Type B pancreatic cell (in vitro differentiated cells): ENCODE data around the gene DGKI. TPM values are rescaled to one million over a fixed set of nuclear protein-coding genes. Genes with fewer than 3 reads are reported as not detected.
"Not testable (repeated sequence)": the region's sequence is repeated elsewhere in the genome, so short reads cannot be mapped to it uniquely, and the experiment has no call there.

ENCODE experiments used
- DNase-seq: peaks from one replicate; pipeline ENCODE4 v3.0.0; 2021; ENCODE audit warnings: mixed read lengths; ENCODE audit not compliant: unreplicated experiment; ENCODE audit errors: extremely low spot score
- H3K27ac Mint-ChIP-seq: 2 replicates; pipeline ENCODE4 v1.8.0; 2021; ENCODE audit warnings: mild to moderate bottlenecking, mixed read lengths
- H3K27me3 Mint-ChIP-seq: 2 replicates; pipeline ENCODE4 v1.8.0; 2021; ENCODE audit warnings: mixed read lengths
- H3K36me3 Mint-ChIP-seq: 2 replicates; pipeline ENCODE4 v1.8.0; 2021; ENCODE audit warnings: mixed read lengths
- H3K4me1 Mint-ChIP-seq: one replicate; pipeline ENCODE4 v1.8.0; 2021; ENCODE audit warnings: mixed read lengths; ENCODE audit not compliant: unreplicated experiment
- H3K4me3 Mint-ChIP-seq: 2 replicates; pipeline ENCODE4 v1.8.0; 2021; ENCODE audit warnings: mild to moderate bottlenecking, mixed read lengths
- H3K9me3 Mint-ChIP-seq: 2 replicates; pipeline ENCODE4 v1.8.0; 2021; ENCODE audit warnings: mixed read lengths
- total RNA-seq: library from RNA; stranded (reverse); gene quantifications from 2 replicates; pipeline ENCODE4 v1.2.1, GENCODE V29; 2021; ENCODE audit warnings: low replicate concordance
- TF ChIP-seq, protein P1 (sequence below): fragments of 200-600 bp; sonication (generic); conservative IDR thresholded peaks from 2 replicates; pipeline ENCODE4 v1.5.0; 2021; ENCODE audit warnings: antibody characterized with exemption, mild to moderate bottlenecking

Gene DGKI
- total RNA-seq, 1 donor from 2014 or later: 2.8 TPM

DNA sequence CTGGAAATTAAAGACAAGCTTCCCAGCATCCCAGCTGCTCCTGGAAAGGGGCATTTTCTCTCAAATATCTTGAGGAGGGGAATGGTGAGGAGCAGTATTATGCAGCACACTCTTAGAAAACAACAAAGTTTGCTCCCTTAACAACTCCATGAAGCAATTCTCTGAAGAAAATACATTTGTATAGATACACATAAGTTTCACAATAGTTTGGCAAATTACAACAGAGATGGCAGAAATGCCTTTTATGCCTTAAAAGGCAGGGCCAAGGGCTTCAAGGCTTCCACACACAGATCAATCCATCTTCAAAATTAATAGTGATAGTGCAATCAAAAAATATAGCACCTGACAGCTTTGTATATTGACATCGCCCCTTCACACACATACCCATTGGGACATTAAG, 12.2 kb downstream of the DGKI start:
- Mint-ChIP-seq H3K36me3 (peaks cover 5% of the 10 kb centered on the region), H3K4me3 (no peak overlapping the region), H3K27ac (no peak overlapping the region), H3K9me3 (peaks cover 12% of the 10 kb centered on the region), H3K4me1 (no peaks in the 10 kb centered on the region), H3K27me3 (peaks cover 8% of the 10 kb centered on the region)
- TF ChIP-seq, protein P1, sequence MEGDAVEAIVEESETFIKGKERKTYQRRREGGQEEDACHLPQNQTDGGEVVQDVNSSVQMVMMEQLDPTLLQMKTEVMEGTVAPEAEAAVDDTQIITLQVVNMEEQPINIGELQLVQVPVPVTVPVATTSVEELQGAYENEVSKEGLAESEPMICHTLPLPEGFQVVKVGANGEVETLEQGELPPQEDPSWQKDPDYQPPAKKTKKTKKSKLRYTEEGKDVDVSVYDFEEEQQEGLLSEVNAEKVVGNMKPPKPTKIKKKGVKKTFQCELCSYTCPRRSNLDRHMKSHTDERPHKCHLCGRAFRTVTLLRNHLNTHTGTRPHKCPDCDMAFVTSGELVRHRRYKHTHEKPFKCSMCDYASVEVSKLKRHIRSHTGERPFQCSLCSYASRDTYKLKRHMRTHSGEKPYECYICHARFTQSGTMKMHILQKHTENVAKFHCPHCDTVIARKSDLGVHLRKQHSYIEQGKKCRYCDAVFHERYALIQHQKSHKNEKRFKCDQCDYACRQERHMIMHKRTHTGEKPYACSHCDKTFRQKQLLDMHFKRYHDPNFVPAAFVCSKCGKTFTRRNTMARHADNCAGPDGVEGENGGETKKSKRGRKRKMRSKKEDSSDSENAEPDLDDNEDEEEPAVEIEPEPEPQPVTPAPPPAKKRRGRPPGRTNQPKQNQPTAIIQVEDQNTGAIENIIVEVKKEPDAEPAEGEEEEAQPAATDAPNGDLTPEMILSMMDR: no peak
- DNase-seq: no peak

DNA sequence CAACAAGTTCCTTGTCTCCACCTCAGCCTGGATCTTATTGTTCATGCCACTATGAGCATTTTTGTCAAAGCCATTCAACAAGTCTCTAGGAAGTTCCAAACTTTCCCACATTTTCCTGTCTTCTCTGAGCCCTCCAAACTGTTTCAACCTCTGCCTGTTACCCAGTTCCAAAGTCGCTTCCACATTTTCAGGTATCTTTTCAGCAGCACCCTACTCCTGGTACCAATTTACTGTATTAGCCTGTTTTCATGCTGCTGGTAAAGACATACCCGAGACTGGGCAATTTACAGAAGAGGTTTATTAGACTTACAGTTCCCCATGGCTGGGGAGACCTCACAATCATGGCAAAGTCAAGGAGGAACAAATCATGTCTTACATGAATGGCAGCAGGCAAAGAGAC, 13.8 kb downstream of the DGKI start:
- not testable (repeated sequence) for DNase-seq, H3K27me3 Mint-ChIP-seq, H3K27ac Mint-ChIP-seq, H3K36me3 Mint-ChIP-seq, H3K4me1 Mint-ChIP-seq, H3K4me3 Mint-ChIP-seq
- H3K9me3 Mint-ChIP-seq: peaks cover 12% of the 10 kb centered on the region

DNA sequence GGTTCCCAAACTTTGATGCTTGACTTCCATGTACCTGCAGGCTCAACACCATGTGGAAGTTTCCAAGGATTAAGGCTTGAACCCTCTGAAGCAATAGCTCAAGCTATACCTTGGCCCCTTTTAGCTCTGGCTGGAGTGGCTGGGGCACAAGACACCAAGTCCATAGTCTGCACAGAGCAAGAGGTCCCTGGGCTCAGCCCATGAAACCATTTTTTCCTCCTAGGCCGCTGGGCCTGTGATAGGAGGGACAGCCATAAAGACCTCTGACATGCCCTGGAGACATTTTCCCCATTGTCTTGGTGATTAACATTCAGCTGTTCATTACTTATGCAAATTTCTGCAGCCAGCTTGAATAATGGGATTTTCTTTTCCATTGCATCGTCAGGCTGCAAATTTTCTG, 14.4 kb downstream of the DGKI start:
- no peak overlapping the region for H3K4me3 Mint-ChIP-seq
- peaks cover 8% of the 10 kb centered on the region for H3K27me3 Mint-ChIP-seq
- TF ChIP-seq, protein P1: no peak
- H3K27ac Mint-ChIP-seq: no peak overlapping the region
- no peak for DNase-seq
- peaks cover 5% of the 10 kb centered on the region for H3K36me3 Mint-ChIP-seq
- H3K9me3 Mint-ChIP-seq: peaks cover 12% of the 10 kb centered on the region
- H3K4me1 Mint-ChIP-seq: no peaks in the 10 kb centered on the region

DNA sequence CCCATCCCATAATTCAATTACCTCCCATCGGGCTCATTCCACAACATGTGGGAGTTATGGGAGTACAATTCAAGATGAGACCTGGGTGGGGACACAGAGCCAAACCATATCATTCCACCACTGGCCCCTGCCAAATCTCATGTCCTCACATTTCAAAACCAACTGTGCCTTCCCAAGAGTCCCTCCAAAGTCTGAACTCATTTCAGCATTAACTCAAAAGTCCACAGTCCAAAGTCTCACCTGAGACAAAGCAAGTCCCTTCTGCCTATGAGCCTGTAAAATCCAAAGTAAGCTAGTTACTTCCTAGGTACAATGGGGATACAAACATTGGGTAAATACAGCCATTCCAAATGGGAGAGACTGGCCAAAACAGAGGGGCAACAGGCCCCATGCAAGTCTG, 15.2 kb downstream of the DGKI start:
- peaks cover 12% of the 10 kb centered on the region for H3K9me3 Mint-ChIP-seq
- not testable (repeated sequence) for H3K27ac Mint-ChIP-seq, H3K4me1 Mint-ChIP-seq, H3K4me3 Mint-ChIP-seq, DNase-seq, H3K36me3 Mint-ChIP-seq
- H3K27me3 Mint-ChIP-seq: peaks cover 11% of the 10 kb centered on the region

DNA sequence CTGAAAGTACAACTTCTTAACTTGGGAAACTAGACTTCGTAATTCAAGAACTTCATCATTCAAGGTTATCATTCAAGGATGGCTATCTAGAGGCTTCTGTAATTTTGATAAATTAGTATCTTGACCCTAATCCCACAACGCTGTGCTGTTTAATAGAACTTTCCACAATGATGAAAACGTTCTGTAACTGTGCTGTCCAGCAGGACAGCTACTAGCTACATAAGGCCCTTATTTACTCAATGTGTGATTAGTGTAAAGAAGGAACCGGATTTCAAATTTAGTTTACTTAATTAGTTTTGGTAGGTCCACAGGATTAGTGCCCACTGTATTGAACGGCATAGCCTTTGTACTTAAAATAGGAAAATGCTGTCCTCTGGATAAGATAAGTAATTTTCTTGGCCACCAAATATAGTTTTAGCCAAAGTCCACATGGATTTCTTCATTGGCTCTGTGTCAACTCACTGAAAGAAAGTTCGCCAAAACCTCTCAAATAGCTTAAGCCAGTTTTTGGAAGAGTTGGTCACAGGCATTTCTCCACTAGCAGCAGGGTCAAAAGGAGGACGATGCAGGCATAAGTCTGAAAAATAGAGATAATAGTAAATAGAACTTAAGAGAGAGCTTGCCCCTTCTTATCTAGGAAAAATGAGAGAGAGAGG, 17.3 kb downstream of the DGKI start:
- peaks cover 7% of the 10 kb centered on the region for H3K27me3 Mint-ChIP-seq
- H3K4me3 Mint-ChIP-seq: no peak overlapping the region
- no peaks in the 10 kb centered on the region for H3K4me1 Mint-ChIP-seq
- TF ChIP-seq, protein P1: no peak
- H3K36me3 Mint-ChIP-seq: peaks cover 5% of the 10 kb centered on the region
- no peak overlapping the region for H3K27ac Mint-ChIP-seq
- DNase-seq: no peak
- H3K9me3 Mint-ChIP-seq: peaks cover 9% of the 10 kb centered on the region

DNA sequence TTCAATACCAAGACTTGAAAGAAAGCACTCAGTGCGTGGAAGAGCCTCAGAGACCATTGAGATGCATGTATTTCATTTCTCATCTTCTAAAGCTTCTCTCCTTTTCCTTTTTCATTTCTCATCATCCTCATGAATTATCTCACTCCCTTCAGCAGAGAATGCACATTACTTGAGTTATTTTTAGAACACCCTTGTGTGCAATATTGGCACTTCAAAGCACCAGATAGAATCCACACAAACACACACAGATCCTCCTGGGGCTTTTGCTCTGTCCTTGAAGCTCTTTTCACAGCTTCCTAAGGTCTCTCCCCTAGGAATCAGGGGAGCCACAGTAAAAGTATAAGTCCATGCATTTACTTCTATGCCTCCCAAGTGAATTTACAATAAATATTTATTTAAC, 18.3 kb downstream of the DGKI start:
- H3K9me3 Mint-ChIP-seq: peaks cover 8% of the 10 kb centered on the region
- H3K4me3 Mint-ChIP-seq: no peak overlapping the region
- no peaks in the 10 kb centered on the region for H3K4me1 Mint-ChIP-seq
- H3K27ac Mint-ChIP-seq: no peak overlapping the region
- peaks cover 5% of the 10 kb centered on the region for H3K36me3 Mint-ChIP-seq
- TF ChIP-seq, protein P1: no peak
- peaks cover 7% of the 10 kb centered on the region for H3K27me3 Mint-ChIP-seq
- DNase-seq: no peak

DNA sequence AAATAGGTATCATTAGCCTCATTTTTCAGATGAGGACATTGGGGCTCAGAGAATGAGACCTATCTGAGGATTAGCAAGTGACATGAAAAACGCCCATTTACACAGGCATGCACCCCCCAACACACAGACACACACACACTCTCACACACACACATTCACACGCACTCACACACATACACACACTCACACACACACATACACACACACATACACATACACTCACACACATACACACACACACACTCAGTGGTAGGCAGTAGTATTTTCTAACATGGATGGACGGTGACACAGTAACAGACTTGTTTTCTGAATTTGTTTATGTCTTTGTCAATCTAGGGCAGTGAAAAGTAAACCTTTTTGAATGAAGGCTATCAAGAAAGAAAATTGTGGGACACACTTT, 21.3 kb downstream of the DGKI start:
- peaks cover 10% of the 10 kb centered on the region for H3K4me1 Mint-ChIP-seq
- H3K36me3 Mint-ChIP-seq: no peaks in the 10 kb centered on the region
- no peak for DNase-seq
- H3K9me3 Mint-ChIP-seq: no peaks in the 10 kb centered on the region
- peaks cover 12% of the 10 kb centered on the region for H3K27me3 Mint-ChIP-seq
- no peak overlapping the region for H3K27ac Mint-ChIP-seq
- no peak overlapping the region for H3K4me3 Mint-ChIP-seq
- TF ChIP-seq, protein P1: no peak
